ENCODE data around the gene MYL5. TPM values are rescaled to one million over a fixed set of nuclear protein-coding genes. Genes with fewer than 3 reads are reported as not detected.

MYL5 gene
- total RNA-seq, 1 experiment from 2014 or later: 18.0 TPM

GRCh38 chr4:673349-674091 is 822 bp upstream of the MYL5 start:
- Histone ChIP-seq H2BK5ac (ENCODE audit: insufficient read length, low read length) (no peak overlapping the region), H3K4me1 (ENCODE audit: insufficient read depth, low read length) (0 out of 2 replicates have a peak, but pooled peaks cover 3% of the 10 kb centered on the region), H3K18ac (ENCODE audit: insufficient read length, low read depth, low read length) (peak overlapping the region; percentile 86), H2AK5ac (ENCODE audit: insufficient read length, low read length) (no peak overlapping the region), H3K4me2 (ENCODE audit: insufficient read depth, insufficient read length, low read length) (peak overlapping the region; percentile 96), H3T11ph (ENCODE audit: low read length) (no peak overlapping the region), H3K14ac (ENCODE audit: insufficient read depth, low read length) (peak overlapping the region; percentile 84), H3K23ac (ENCODE audit: insufficient read length, low read depth, low read length) (no peak overlapping the region), H3K9ac (ENCODE audit: extremely low read depth, insufficient read length, low read length) (peak overlapping the region; percentile 92), H2BK120ac (ENCODE audit: low read depth, low read length, poor library complexity, severe bottlenecking) (no peak overlapping the region), H3K27ac (ENCODE audit: insufficient read length, low read depth, low read length) (no peak overlapping the region), H4K5ac (ENCODE audit: insufficient read length, low read depth, low read length) (peak overlapping the region; percentile 64), H3K4ac (ENCODE audit: low read depth, low read length) (no peak overlapping the region; the same call in 1 of the 2 replicates), H3K23me2 (ENCODE audit: insufficient read length, low read depth, low read length, poor library complexity, severe bottlenecking) (peaks cover 14% of the 10 kb centered on the region), H4K91ac (ENCODE audit: insufficient read length, low read depth, low read length) (no peak overlapping the region), H2BK15ac (ENCODE audit: low read depth, low read length) (no peak overlapping the region), H4K20me1 (ENCODE audit: control insufficient read depth, insufficient read depth, insufficient read length) (peaks cover 4% of the 10 kb centered on the region), H3K9me3 (ENCODE audit: control insufficient read depth, low read depth, low read length) (no peaks in the 10 kb centered on the region), H3K79me1 (ENCODE audit: insufficient read depth, low read depth, low read length, poor library complexity, severe bottlenecking) (peaks cover 3% of the 10 kb centered on the region), H2AFZ (ENCODE audit: low read length) (no peak overlapping the region), H3K27me3 (ENCODE audit: insufficient read depth, low read length) (no peaks in the 10 kb centered on the region), H4K8ac (replicated peaks; ENCODE audit: insufficient read length, low read depth, low read length) (peak overlapping the region; percentile 25), H3K79me2 (ENCODE audit: insufficient read depth, low read length) (peaks cover 5% of the 10 kb centered on the region; the same call in 1 of the 2 replicates), H2BK12ac (ENCODE audit: insufficient read length, low read depth, low read length) (no peak overlapping the region), H2BK20ac (ENCODE audit: low read depth, low read length, poor library complexity, severe bottlenecking) (no peak overlapping the region), H3K56ac (ENCODE audit: insufficient read length, low read depth, low read length) (peak overlapping the region; percentile 85)
- DNase-seq: no peak
- peaks cover 21 to 31% (median 29%) of the 10 kb centered on the region in 3 experiments for H3K36me3 Mint-ChIP-seq (ENCODE audit: insufficient read depth in 1 of 3, low read depth in 3 of 3)
- peaks cover 6 to 11% of the 10 kb centered on the region in 2 experiments for H3K4me1 Mint-ChIP-seq
- H3K27me3 Mint-ChIP-seq (ENCODE audit: low read depth): peaks cover 6% of the 10 kb centered on the region
- H3K9me3 Mint-ChIP-seq: no peaks in the 10 kb centered on the region; a peak in 1 of 5 replicates
- peak overlapping the region; percentile 93 to 96 for H3K4me3 Mint-ChIP-seq
- no peak for TF ChIP-seq CTCF (conservative IDR thresholded peaks at IDR 0.05)
- H3K27ac Mint-ChIP-seq: peak overlapping the region; percentile 44 to 98 (median 90); a peak in 5 of 7 replicates
- WGBS (ENCODE audit: extremely low coverage, insufficient read length, low lambda C conversion rate): no CpG with 5 or more reads among the region's 55 CpGs

Measured in H9 (cell line).